Astrocyte (in vitro differentiated cells and primary cell): ENCODE measurements around the gene RASAL1. TPM values are rescaled to one million over a fixed set of nuclear protein-coding genes. Genes with fewer than 3 reads are reported as not detected.
A peak's percentile ranks its signal among the peaks of the same experiment; 100 is the strongest.

Experiments
- DNase-seq: peaks from one replicate; pipeline ENCODE4 v3.0.0-alpha.2; 2010; ENCODE audit warnings: low read depth
- FAIRE-seq: peaks from 2 replicates; lab custom pipeline; 2011; peaks lifted over from hg19 to GRCh38; lab: Jason Lieb, UNC
- H2AFZ ChIP-seq: 2 replicates; pipeline ENCODE4 v1.6.0; 2012; ENCODE audit warnings: low read depth, low read length, inconsistent platforms
- H3K27ac ChIP-seq: 2 replicates; pipeline ENCODE4 v1.5.1; 2011; ENCODE audit warnings: low read depth, low read length, inconsistent platforms
- H3K27me3 ChIP-seq: 2 replicates; pipeline ENCODE4 v1.6.0; 2011; ENCODE audit warnings: low read length, inconsistent platforms; ENCODE audit not compliant: insufficient read depth
- H3K36me3 ChIP-seq: 2 replicates; pipeline ENCODE4 v1.5.1; 2011; ENCODE audit warnings: low read length, inconsistent platforms; ENCODE audit not compliant: insufficient read depth
- H3K4me1 ChIP-seq: 2 replicates; pipeline ENCODE4 v1.5.1; 2011; ENCODE audit warnings: low read length, inconsistent platforms; ENCODE audit not compliant: insufficient read depth
- H3K4me2 ChIP-seq: 2 replicates; pipeline ENCODE4 v1.6.0; 2012; ENCODE audit warnings: low read length, inconsistent platforms
- H3K4me3 ChIP-seq: 2 replicates; pipeline ENCODE4 v1.5.1; 2011; ENCODE audit warnings: low read depth, mild to moderate bottlenecking, low read length, inconsistent platforms; ENCODE audit not compliant: insufficient read depth
- H3K79me2 ChIP-seq: 2 replicates; pipeline ENCODE4 v1.6.0; 2012; ENCODE audit warnings: mild to moderate bottlenecking, low read length, inconsistent platforms; ENCODE audit not compliant: insufficient read depth
- H3K9ac ChIP-seq: 2 replicates; pipeline ENCODE4 v1.6.0; 2012; ENCODE audit warnings: mild to moderate bottlenecking, low read length, inconsistent platforms
- H3K9me3 ChIP-seq: 2 replicates; pipeline ENCODE4 v1.5.1; 2012; ENCODE audit warnings: low read depth, mild to moderate bottlenecking, low read length, inconsistent platforms; ENCODE audit not compliant: insufficient read depth
- H4K20me1 ChIP-seq: 2 replicates; pipeline ENCODE4 v1.6.0; 2012; ENCODE audit warnings: low read length, inconsistent platforms; ENCODE audit not compliant: insufficient read depth
- H3K27ac Mint-ChIP-seq: one replicate; pipeline ENCODE4 v1.8.0; 2021; ENCODE audit warnings: mild to moderate bottlenecking, mixed read lengths; ENCODE audit not compliant: unreplicated experiment
- H3K27me3 Mint-ChIP-seq: one replicate; pipeline ENCODE4 v1.8.0; 2021; ENCODE audit warnings: low read depth, mixed read lengths; ENCODE audit not compliant: unreplicated experiment
- H3K36me3 Mint-ChIP-seq: one replicate; pipeline ENCODE4 v1.8.0; 2021; ENCODE audit warnings: low read depth, mixed read lengths; ENCODE audit not compliant: unreplicated experiment
- H3K4me1 Mint-ChIP-seq: one replicate; pipeline ENCODE4 v1.8.0; 2021; ENCODE audit warnings: low read depth, mixed read lengths; ENCODE audit not compliant: unreplicated experiment
- H3K4me3 Mint-ChIP-seq: one replicate; pipeline ENCODE4 v1.8.0; 2021; ENCODE audit warnings: mild to moderate bottlenecking, moderate library complexity, mixed read lengths; ENCODE audit not compliant: unreplicated experiment
- H3K9me3 Mint-ChIP-seq: one replicate; pipeline ENCODE4 v1.8.0; 2021; ENCODE audit warnings: mild to moderate bottlenecking, mixed read lengths; ENCODE audit not compliant: unreplicated experiment
- EZH2 ChIP-seq: IDR thresholded peaks from 2 replicates; pipeline ENCODE4 v1.6.1; 2012; ENCODE audit warnings: mild to moderate bottlenecking, low read length, inconsistent platforms; ENCODE audit not compliant: insufficient read depth
- total RNA-seq: library from RNA; stranded (reverse); gene quantifications from 2 replicates; pipeline ENCODE4 v1.2.1, GENCODE V29; 2021
- TF ChIP-seq, protein P1 (sequence below): IDR thresholded peaks from 2 replicates; pipeline ENCODE4 v1.5.1; 2011; ENCODE audit warnings: low read depth, mild to moderate bottlenecking, inconsistent platforms, low read length, moderate library complexity; ENCODE audit not compliant: insufficient read depth

Gene RASAL1
- total RNA-seq, 1 donor from 2014 or later: 0.48 TPM

DNA sequence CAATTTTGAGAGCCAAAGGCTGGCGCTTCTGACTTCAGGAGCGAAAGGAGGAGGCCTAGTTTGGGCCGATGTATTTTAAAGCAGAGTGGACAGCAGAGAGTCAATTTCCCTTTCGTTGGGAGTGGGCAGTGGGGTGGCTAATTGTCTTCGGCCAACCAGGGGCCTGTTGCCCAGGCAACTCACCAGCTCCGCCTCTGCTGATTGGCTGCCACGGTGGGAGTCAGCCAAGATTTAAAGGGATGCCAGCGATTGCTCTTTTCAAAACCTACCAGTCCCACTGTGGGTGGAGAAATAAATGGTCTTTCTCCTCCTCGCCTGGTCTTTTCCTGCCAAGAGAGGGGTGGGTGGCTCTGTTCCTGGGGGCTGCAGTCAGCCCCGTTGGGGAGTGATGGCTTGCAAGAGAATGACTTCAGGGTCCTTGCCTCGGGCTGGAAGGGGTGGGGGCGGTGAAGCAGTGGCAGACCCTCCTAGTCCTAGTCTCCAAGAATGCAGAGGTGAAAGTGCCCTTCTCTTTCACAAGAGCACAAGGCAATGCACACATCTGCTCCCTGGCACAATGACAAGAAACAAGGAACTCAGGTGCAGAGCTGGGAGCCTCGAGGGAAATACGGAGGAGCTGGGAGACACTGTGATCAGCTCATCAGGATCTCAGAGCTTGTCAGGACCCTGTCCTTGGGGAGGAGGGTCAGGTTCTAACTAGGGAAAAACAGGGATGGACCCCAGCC, 37.7 kb downstream of the RASAL1 start:
- Histone ChIP-seq H3K9me3 (no peaks in the 10 kb centered on the region), H2AFZ (no peak overlapping the region), H3K36me3 (no peaks in the 10 kb centered on the region), H3K9ac (no peak overlapping the region), H3K79me2 (no peaks in the 10 kb centered on the region), H3K4me1 (peaks cover 5% of the 10 kb centered on the region), H3K27ac (no peak overlapping the region), H3K27me3 (peaks cover 2% of the 10 kb centered on the region), H3K4me3 (no peak overlapping the region), H3K4me2 (peak overlapping the region; percentile 29), H4K20me1 (no peaks in the 10 kb centered on the region)
- no peak for FAIRE-seq
- Mint-ChIP-seq H3K9me3 (no peaks in the 10 kb centered on the region), H3K27ac (no peak overlapping the region), H3K36me3 (peaks cover 5% of the 10 kb centered on the region), H3K4me3 (no peak overlapping the region), H3K4me1 (peaks cover 2% of the 10 kb centered on the region), H3K27me3 (peaks cover 45% of the 10 kb centered on the region)
- TF ChIP-seq, protein P1, sequence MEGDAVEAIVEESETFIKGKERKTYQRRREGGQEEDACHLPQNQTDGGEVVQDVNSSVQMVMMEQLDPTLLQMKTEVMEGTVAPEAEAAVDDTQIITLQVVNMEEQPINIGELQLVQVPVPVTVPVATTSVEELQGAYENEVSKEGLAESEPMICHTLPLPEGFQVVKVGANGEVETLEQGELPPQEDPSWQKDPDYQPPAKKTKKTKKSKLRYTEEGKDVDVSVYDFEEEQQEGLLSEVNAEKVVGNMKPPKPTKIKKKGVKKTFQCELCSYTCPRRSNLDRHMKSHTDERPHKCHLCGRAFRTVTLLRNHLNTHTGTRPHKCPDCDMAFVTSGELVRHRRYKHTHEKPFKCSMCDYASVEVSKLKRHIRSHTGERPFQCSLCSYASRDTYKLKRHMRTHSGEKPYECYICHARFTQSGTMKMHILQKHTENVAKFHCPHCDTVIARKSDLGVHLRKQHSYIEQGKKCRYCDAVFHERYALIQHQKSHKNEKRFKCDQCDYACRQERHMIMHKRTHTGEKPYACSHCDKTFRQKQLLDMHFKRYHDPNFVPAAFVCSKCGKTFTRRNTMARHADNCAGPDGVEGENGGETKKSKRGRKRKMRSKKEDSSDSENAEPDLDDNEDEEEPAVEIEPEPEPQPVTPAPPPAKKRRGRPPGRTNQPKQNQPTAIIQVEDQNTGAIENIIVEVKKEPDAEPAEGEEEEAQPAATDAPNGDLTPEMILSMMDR: no peak
- no peak for TF ChIP-seq EZH2
- DNase-seq: peak; percentile 38

DNA sequence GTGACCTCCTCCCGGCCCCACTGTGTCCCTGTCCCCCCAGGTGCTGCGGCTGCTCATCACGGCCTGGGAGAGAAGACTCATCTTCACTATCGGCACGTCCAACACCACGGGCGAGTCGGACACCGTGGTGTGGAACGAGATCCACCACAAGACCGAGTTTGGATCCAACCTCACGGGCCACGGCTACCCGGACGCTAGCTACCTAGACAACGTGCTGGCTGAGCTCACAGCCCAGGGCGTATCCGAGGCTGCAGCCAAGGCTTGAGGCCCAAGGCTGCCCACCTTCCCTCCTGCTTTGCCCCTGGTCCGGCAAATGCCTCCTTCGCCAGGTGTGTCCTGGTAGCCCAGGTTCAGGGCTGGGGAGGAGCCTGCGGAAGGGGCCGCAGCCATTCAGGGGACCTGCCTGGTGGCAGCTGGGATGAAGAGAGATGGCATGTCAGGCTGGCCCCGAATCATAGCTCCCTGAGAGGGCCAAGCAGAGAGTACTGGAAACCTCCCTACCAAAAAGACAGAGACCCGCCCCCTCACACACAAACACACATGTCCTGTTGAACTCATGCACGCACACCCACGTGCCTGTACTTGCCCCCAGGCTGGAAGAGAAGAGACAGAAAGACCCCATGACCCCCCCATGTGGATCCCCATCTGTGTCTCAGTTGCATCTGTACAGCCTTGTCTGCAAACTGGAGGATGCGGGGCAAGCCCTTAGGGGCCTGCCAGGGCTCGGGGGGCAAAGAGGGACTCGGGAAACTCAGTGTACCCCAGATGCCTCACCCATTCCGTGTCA, 38.7 kb downstream of the RASAL1 start:
- Histone ChIP-seq H3K9ac (no peak overlapping the region), H3K4me3 (no peak overlapping the region), H4K20me1 (no peaks in the 10 kb centered on the region), H3K4me2 (no peak overlapping the region), H3K36me3 (no peaks in the 10 kb centered on the region), H3K9me3 (no peaks in the 10 kb centered on the region), H3K79me2 (no peaks in the 10 kb centered on the region), H3K4me1 (peaks cover 5% of the 10 kb centered on the region), H3K27ac (no peak overlapping the region), H2AFZ (no peak overlapping the region), H3K27me3 (peaks cover 9% of the 10 kb centered on the region)
- Mint-ChIP-seq H3K36me3 (peaks cover 4% of the 10 kb centered on the region), H3K27me3 (peaks cover 48% of the 10 kb centered on the region), H3K4me3 (no peak overlapping the region), H3K27ac (no peak overlapping the region), H3K9me3 (no peaks in the 10 kb centered on the region), H3K4me1 (peaks cover 6% of the 10 kb centered on the region)
- TF ChIP-seq EZH2: no peak
- TF ChIP-seq, protein P1: no peak
- FAIRE-seq (no peak), DNase-seq (no peak)

DNA sequence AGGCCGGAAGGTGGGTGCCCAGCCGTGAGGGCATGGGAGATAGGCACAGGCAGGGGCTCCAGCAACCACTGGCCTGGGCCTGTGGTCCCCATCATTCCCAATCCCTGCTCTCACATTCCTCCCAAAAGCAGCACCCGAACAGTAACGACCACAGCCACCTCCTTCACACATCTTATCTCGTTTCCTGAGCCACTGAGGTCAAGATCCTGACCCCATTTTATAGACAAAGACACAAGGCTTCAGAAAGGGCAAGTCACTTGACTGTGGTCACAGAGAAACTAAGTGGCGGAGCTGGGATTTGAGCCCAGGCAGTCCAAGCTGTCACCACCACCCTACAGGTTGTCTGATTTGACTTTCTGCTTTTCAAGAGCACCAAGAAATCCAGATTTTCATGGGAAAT, 40.2 kb downstream of the RASAL1 start:
- Mint-ChIP-seq H3K9me3 (no peaks in the 10 kb centered on the region), H3K27me3 (peaks cover 58% of the 10 kb centered on the region), H3K4me3 (no peak overlapping the region), H3K36me3 (peaks cover 6% of the 10 kb centered on the region), H3K27ac (no peak overlapping the region), H3K4me1 (peaks cover 6% of the 10 kb centered on the region)
- peaks cover 12% of the 10 kb centered on the region for H3K27me3 ChIP-seq
- no peak for DNase-seq
- no peaks in the 10 kb centered on the region for H3K36me3 ChIP-seq
- FAIRE-seq: no peak
- no peak overlapping the region for H3K4me2 ChIP-seq
- H3K9me3 ChIP-seq: no peaks in the 10 kb centered on the region
- H3K9ac ChIP-seq: no peak overlapping the region
- no peak for TF ChIP-seq EZH2
- TF ChIP-seq, protein P1: no peak
- no peaks in the 10 kb centered on the region for H4K20me1 ChIP-seq
- H3K4me3 ChIP-seq: no peak overlapping the region
- no peaks in the 10 kb centered on the region for H3K79me2 ChIP-seq
- no peak overlapping the region for H2AFZ ChIP-seq
- H3K27ac ChIP-seq: no peak overlapping the region
- H3K4me1 ChIP-seq: peaks cover 5% of the 10 kb centered on the region
